Fibroblast of peridontal ligament (primary cell): Measurements from ENCODE around the gene NTRK3.

Experiments used
- DNase-seq: peaks from one replicate; pipeline ENCODE4 v3.0.0-alpha.2; 2010; ENCODE audit errors: extremely low read depth

The NTRK3 gene

GRCh38 chr15:87985451-87985850 lies 271.1 kb downstream of the NTRK3 start:
- DNase-seq = no peak

- DNase-seq = peak; percentile 1
These were observed 274.6 kb downstream of the NTRK3 start for GRCh38 chr15:87981969-87982368.

GRCh38 chr15:87977907-87978306 lies 278.6 kb downstream of the NTRK3 start:
- no peak for DNase-seq

- DNase-seq = no peak
These were observed 280.0 kb downstream of the NTRK3 start for GRCh38 chr15:87976552-87976951.

- no peak for DNase-seq
These were observed 282.9 kb downstream of the NTRK3 start for GRCh38 chr15:87973501-87974215.

- no peak for DNase-seq
These were observed 285.5 kb downstream of the NTRK3 start for GRCh38 chr15:87971076-87971475.

- DNase-seq = no peak
These were observed 288.6 kb downstream of the NTRK3 start for GRCh38 chr15:87967951-87968350.

GRCh38 chr15:87965304-87965703 lies 291.2 kb downstream of the NTRK3 start:
- no peak for DNase-seq

GRCh38 chr15:87962428-87962827 lies 294.1 kb downstream of the NTRK3 start:
- DNase-seq = no peak

- DNase-seq = no peak
These were observed 294.6 kb downstream of the NTRK3 start for GRCh38 chr15:87961851-87962420.

GRCh38 chr15:87959662-87960061 lies 296.9 kb downstream of the NTRK3 start:
- no peak for DNase-seq

- no peak for DNase-seq
These were observed 297.5 kb downstream of the NTRK3 start for GRCh38 chr15:87959080-87959479.

GRCh38 chr15:87955284-87955909 lies 301.1 kb downstream of the NTRK3 start:
- DNase-seq = no peak

GRCh38 chr15:87954793-87955192 lies 301.7 kb downstream of the NTRK3 start:
- DNase-seq = no peak

- DNase-seq = no peak
These were observed 303.7 kb downstream of the NTRK3 start for GRCh38 chr15:87952736-87953287.

GRCh38 chr15:87949575-87950223 lies 306.8 kb downstream of the NTRK3 start:
- no peak for DNase-seq

- no peak for DNase-seq
These were observed 307.4 kb downstream of the NTRK3 start for GRCh38 chr15:87949151-87949574.

- DNase-seq = no peak
These were observed 309.0 kb downstream of the NTRK3 start for GRCh38 chr15:87947560-87947959.

- DNase-seq = no peak
These were observed 311.3 kb downstream of the NTRK3 start for GRCh38 chr15:87945246-87945645.

GRCh38 chr15:87944691-87945090 lies 311.8 kb downstream of the NTRK3 start:
- DNase-seq = no peak

GRCh38 chr15:87944050-87944449 lies 312.5 kb downstream of the NTRK3 start:
- peak; percentile 3 for DNase-seq

GRCh38 chr15:87943626-87944025 lies 312.9 kb downstream of the NTRK3 start:
- no peak for DNase-seq
